SK-MEL-5 (cell line): ENCODE data around the gene METTL13. TPM values are rescaled to one million over a fixed set of nuclear protein-coding genes. Genes with fewer than 3 reads are reported as not detected.
A peak's percentile ranks its signal among the peaks of the same experiment; 100 is the strongest.

Experiments
- DNase-seq: peaks from one replicate; pipeline ENCODE4 v3.0.0-alpha.2; 2016; ENCODE audit warnings: low read depth, low spot score
- in situ Hi-C: cut with HindIII; loops from 2 replicates; pipeline ENCODE4 v1.10.0; 2016; ENCODE audit warnings: low sequenced_read_pairs, high pct_unique_total_duplicates, low pct_unique_long_range_greater_than_20kb
- small RNA-seq, 2 experiments: library from RNA; depleted of rRNA; stranded (forward); fragments of <200 nt; gene quantifications; one replicate each; pipeline ENCODE3, GENCODE V24; 2014
- total RNA-seq: library from RNA; depleted of rRNA; stranded (reverse); fragments of >200 nt; shearing (Covaris generic); gene quantifications from 2 replicates; pipeline ENCODE4 v1.2.3, GENCODE V29; 2014; rRNA removed

Gene METTL13
- total RNA-seq, 1 experiment from 2014 or later = 39.3 TPM

- DNase-seq = no peak
- in situ Hi-C loops = no loop called here
Measured at GRCh38 chr1:171826973-171827372, 45.5 kb downstream of the METTL13 start.

DNA sequence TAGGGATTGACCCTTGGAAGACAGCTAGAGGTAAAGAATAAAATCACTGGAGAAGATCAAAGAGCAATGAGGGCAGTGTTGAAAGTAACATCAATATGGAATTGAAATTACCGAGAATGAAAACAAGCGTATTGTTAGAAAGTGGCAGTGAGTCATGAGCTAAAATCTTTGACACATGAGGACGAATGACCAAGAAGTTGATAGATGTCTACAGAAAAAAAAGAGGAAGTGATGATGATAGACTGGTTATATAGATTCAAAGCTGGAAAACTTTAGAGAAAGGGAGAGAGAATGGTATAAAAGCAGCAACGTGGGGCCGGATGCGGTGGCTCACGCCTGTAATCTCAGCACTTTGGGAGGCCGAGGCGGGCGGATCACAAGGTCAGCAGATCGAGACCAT is 47.3 kb downstream of the METTL13 start:
- in situ Hi-C loops = no loop called here
- no peak for DNase-seq

DNA sequence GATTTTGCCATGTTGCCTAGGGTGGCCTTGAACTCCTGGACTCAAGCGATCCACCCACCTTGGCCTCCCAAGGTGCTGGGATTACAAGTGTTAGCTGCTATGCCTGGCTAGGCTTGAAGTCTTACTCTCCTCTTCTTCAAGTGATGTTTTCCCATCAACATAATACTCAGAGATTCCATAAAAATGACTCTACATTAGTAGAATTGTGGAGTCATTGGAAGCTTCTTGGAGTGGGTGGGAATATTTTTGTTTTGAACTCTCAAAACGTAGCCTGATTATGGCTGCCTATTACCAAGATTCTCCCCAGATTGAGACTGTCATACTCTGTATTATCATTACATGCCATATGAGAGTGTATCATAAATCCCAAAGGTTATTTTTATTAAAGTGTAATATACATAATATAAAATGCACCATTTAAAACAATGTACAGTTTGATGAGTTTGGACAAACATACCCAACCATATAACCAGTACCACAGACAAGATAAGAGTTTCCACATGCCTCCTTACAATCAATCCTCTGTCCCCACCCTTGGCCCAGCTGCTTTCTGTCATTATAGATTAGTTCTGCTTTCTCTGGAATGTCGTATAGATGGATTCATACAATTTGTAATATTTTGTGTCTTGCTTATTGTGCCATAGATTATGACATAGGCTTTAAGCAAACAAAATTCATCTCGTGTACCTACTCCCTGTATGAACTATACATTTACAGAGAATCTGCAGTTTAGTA is 51.8 kb downstream of the METTL13 start:
- in situ Hi-C loops = no loop called here
- peak; percentile 56 for DNase-seq

GRCh38 chr1:171834821-171835220 is 53.4 kb downstream of the METTL13 start:
- DNase-seq = no peak
- in situ Hi-C loops = no loop called here

DNA sequence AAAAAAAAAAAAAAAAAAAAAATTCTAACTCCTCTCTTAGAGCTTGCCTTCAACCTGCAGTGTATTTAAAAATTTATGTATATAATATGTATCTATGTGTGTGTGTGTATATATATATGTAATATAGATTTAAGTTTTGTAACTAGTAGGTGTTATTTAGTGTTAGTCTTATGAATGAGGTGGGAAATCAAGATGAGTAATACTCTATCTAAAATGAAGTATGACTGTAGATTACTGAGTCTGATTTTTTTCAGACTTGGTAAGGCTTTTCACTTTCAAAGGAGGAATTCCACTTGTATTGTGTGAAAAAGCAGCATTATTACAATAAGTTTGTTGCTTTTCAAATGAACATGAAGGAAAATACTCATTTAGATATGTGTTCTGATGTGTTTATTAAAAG is 54.4 kb downstream of the METTL13 start:
- in situ Hi-C loops = no loop called here
- DNase-seq = no peak

- in situ Hi-C loops = no loop called here
Measured at GRCh38 chr1:171841050-171841910, 59.8 kb downstream of the METTL13 start, which contains the start of gene DNM3. Gene DNM3, plus strand, starts transcription at chr1:171841498. Its CDS starts 159 bp downstream, at chr1:171841657.

DNA sequence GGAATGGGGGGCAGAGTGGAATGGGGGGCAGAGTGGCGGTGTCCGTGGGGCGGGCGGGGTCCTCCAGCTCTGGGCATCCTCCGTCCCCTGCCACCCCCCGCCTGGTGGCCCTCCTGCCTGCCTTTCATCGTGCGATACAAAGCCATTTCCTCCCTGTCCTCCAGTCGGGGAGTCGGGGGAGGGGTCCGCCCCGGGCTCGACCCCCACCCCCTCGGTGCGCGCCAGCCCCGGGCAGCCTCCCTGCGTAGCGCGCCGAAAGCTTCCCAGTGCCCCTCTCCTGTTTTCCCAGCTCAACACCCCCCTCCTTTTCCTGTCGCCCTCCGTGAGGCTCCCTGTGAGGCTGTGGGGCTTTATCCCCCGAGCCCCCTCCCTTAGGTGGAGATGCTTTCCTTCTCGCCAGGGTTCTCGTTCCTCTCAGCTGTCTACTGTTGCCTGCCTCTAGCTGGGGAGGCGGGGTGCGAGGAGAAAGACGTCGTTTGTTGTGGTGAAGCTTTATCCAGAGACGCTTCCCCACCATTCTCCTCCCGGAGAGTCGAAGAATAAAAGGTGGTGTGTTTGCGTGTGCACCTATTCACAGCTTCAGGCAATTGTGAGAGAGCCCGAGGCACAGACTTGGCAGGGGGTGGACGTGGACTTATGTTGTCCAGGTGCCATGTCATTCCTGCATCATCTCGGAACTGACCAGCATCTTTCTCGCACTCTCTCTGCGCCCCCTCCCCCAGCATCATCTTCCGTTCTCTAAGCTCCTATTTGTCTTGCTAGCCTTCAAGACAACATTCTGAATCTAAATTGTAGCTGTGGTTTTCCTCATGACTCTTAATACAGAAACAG is 60.7 kb downstream of the METTL13 start:
- in situ Hi-C loops = no loop called here
- peak; percentile 16 for DNase-seq

More at GRCh38 chr1:171841050-171841910, 59.8 kb downstream of the METTL13 start, which contains the start of gene DNM3:
- peak; percentile 34 for DNase-seq

DNA sequence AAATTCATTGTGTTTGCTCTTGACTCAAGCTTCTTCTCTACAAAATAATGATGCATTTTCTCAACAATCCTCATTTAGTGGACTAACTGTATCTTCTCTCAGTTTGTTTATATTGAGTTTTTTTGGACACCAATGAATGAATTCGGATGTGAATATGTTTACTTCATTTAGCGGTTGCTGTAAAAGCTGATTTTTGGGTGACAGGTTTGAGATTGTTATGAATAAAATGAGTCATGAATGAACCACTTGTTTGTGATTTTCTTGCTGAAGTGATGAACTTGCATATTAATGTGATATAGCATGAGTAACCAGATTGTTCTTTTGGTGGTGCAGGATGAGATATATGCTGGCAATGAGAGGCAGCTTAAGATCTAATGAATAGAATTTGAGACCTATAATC is 62.9 kb downstream of the METTL13 start:
- in situ Hi-C loops = no loop called here
- DNase-seq = peak; percentile 42

DNA sequence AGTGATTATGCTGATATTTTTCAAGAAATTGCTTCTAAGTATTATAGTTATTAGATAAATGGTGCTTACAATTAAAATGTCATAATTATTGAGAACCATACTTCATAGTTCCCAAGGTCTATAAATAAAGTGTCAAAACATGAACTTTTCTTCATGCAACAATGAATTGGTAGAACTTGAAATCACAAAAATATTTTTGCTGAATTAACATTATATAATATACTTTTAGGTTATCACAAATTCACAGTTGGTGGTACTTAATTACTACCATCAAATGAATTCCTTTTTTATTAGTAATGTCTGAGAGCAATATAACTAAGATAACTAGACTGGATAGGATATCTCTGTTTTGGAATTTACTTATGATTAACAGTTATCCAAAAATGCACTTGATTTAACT is 64.5 kb downstream of the METTL13 start:
- DNase-seq = no peak
- in situ Hi-C loops = no loop called here

Small RNAs within 50 kb of the gene (small RNA-seq; reads per million reads assigned to genes)
- 0 reads per million in 2 experiments for gene RF00601

Other genes starting within 250 kb of the METTL13 start
- gene MYOCOS, start 159.4 kb upstream of the METTL13 start, total RNA-seq = not detected in 2 replicates
- not detected in 2 replicates for gene MYOC, start 129.0 kb upstream of the METTL13 start, total RNA-seq
- gene VAMP4, start 39.6 kb upstream of the METTL13 start, total RNA-seq = 5.5 and 6.8 TPM in 2 replicates
- gene DNM3, start 59.8 kb downstream of the METTL13 start, total RNA-seq = 0.56 and 0.79 TPM in 2 replicates